ENCODE data around the gene PSORS1C2. TPM values are rescaled to one million over a fixed set of nuclear protein-coding genes. Genes with fewer than 3 reads are reported as not detected.
A peak's percentile ranks its signal among the peaks of the same experiment; 100 is the strongest.

The PSORS1C2 gene
- total RNA-seq, 2 donors from 2014 or later = not detected

DNA sequence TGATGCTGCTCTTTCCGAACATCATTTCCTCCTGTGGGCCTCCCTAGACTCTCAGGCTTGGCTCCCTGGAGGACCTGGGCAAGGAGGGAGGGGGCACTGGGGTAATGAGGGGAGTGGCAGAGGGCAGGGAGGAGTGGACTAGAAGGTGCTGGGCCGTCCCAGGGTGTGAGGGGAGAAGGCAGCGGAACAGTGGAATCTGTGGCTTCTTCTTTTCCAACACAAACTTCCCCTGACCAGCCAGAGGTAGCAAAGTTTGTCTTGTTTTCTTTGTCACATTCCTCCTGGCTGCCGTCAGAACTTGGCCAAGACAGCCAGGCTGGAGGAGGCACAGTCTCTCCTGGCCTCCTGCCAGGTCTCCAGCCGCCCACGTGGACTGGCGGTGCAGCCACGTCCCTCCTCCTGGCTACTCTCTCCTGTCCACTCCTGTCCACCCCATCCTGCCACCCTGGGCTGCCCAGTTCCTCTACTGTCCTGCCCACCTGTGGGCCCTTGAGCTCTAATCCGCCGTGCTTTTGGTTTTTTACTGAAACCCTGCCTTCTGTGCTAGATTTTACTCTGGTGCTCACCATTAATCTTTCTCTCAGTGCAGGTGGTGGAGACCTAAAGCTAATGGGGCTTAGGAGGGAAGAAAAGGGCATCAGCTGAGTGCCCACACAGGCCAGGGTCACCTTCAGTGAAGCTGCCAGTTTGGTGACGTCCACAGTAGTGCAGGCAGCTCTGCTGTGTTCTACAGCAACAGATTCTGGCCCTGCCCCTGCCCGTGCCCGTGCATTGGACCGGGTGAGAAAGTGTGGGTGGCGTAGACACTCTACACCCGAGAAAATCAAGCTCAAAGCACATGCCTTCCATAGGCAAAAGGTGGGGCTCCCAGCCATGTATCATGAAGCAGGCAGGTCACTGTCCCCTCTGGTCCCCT lies 15.8 kb downstream of the PSORS1C2 start:
- Histone ChIP-seq H3K36me3 (replicated peaks in 1 of 2; ENCODE audit: insufficient read depth in 1 of 2, low read depth in 2 of 2) (no peaks in the 10 kb centered on the region), H3K9me3 (no peaks in the 10 kb centered on the region), H3K27me3 (no peaks in the 10 kb centered on the region), H3K27ac (peak overlapping the region in 1 of 4 donors; percentile 81), H3K4me3 (no peak overlapping the region), H3K4me1 (peaks cover 39% of the 10 kb centered on the region)
- intact Hi-C loops (cut with DNase I) = no loop called here
- WGBS, 2 donors = 35 to 38% methylated on average over 16 of the region's 16 CpGs
- DNase-seq = peak; percentile 55 to 83 (median 75)
- no peak for TF ChIP-seq POLR2A (IDR thresholded peaks at IDR 0.05)
- TF ChIP-seq, protein P1, sequence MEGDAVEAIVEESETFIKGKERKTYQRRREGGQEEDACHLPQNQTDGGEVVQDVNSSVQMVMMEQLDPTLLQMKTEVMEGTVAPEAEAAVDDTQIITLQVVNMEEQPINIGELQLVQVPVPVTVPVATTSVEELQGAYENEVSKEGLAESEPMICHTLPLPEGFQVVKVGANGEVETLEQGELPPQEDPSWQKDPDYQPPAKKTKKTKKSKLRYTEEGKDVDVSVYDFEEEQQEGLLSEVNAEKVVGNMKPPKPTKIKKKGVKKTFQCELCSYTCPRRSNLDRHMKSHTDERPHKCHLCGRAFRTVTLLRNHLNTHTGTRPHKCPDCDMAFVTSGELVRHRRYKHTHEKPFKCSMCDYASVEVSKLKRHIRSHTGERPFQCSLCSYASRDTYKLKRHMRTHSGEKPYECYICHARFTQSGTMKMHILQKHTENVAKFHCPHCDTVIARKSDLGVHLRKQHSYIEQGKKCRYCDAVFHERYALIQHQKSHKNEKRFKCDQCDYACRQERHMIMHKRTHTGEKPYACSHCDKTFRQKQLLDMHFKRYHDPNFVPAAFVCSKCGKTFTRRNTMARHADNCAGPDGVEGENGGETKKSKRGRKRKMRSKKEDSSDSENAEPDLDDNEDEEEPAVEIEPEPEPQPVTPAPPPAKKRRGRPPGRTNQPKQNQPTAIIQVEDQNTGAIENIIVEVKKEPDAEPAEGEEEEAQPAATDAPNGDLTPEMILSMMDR (IDR thresholded peaks at IDR 0.05) = no peak
- ATAC-seq = peak; percentile 81

DNA sequence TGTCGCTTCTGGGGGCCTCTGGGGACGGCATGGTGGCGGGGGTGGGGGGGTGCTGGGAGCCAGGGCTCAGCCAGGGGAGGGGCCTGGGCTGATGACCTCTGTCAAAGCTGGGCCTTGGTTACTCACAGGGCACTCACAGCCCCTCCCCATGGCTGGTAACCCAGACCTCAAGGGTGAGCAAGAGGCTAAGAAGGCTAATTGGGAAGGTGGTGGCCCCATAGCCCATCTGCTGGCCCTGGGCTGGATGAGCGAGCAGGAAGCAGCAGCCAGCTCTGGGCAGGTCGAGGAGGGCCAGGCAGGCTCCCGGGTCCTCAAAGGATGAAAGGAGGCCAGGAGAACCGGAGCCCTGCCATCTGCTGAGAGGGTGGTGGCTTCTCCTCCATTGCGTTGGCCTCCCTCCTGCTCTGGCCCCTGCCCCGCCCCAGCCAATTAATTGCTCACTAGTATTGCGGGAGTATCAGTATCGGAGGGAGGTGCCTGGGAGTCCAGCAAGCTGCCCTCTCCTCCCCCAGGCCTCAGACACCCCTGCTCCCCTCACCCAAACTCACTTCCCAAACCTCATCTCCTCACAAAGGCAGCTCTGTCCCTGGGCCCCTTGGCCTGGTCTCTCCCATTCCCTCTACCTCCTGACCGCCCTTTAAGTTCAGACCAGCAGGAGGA lies 17.6 kb downstream of the PSORS1C2 start:
- H3K4me1 ChIP-seq = peaks cover 32% of the 10 kb centered on the region
- intact Hi-C loops (cut with DNase I) = no loop called here
- no peaks in the 10 kb centered on the region for H3K9me3 ChIP-seq
- DNase-seq (no peak), ATAC-seq (no peak)
- TF ChIP-seq, protein P1 (IDR thresholded peaks at IDR 0.05) = no peak
- TF ChIP-seq POLR2A (IDR thresholded peaks at IDR 0.05) = no peak
- H3K36me3 ChIP-seq (replicated peaks in 1 of 2; ENCODE audit: insufficient read depth in 1 of 2, low read depth in 2 of 2) = no peaks in the 10 kb centered on the region
- H3K27ac ChIP-seq = peak overlapping the region in 1 of 4 donors; percentile 9
- no peak overlapping the region for H3K4me3 ChIP-seq
- no peaks in the 10 kb centered on the region for H3K27me3 ChIP-seq
- 81 to 83% methylated on average over 9 to 10 of the region's 12 CpGs for WGBS, 2 donors

DNA sequence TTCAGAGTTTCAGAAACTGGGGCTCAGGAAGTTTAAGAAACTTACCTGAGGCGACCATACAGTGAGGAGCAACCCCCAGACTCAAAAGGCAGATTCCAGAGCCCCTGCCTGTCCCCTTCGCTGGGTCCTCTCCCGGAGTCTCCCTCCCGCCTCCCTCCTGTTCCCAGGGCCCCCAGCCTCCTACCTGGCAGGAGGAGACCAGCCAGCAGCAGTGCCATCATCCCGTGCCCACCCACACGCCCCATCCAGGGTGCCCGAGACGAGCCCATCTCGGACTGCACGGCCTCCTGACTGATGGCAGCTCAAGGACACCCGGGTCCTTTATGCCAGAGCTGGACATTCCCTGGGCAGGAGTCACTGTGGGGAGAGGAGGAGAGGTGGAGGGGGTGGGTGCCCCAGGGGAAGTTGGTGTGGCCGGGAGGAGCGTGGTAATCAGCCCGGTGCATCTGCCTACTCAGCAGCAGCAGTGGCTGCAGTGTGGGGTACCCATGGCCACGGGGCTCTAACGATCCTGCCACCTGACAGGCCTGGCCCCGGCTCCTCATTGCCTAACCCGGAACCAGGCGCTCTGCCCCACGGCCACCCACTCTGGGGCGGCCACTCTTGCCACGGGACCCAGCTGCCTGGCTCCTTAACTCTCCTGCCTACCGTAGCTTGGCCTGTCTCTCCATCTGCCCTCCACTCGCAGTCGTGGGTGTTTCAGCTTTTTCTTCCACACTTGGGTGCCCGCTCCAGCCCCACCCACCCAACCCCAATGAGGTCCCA lies 18.5 kb downstream of the PSORS1C2 start, which contains the start of gene CDSN:
Gene CDSN (minus strand): TSS at position 296 of the 765 bp plus-strand sequence. CDS start 27 bp downstream, at position 269.
- no peaks in the 10 kb centered on the region for H3K27me3 ChIP-seq
- H3K9me3 ChIP-seq = no peaks in the 10 kb centered on the region
- DNase-seq (no peak), ATAC-seq (no peak)
- TF ChIP-seq, protein P1 (IDR thresholded peaks at IDR 0.05) = no peak
- no peak for TF ChIP-seq POLR2A (IDR thresholded peaks at IDR 0.05)
- intact Hi-C loops (cut with DNase I) = no loop called here
- H3K27ac ChIP-seq = no peak within 1 kb of the TSS
- no peak within 1 kb of the TSS for H3K4me3 ChIP-seq
- WGBS, 2 donors = 69 to 82% methylated on average over 10 to 24 of the region's 26 CpGs
- H3K4me1 ChIP-seq = peaks cover 23% of the 10 kb centered on the region
- H3K36me3 ChIP-seq (replicated peaks in 1 of 2; ENCODE audit: insufficient read depth in 1 of 2, low read depth in 2 of 2) = no peaks in the 10 kb centered on the region

DNA sequence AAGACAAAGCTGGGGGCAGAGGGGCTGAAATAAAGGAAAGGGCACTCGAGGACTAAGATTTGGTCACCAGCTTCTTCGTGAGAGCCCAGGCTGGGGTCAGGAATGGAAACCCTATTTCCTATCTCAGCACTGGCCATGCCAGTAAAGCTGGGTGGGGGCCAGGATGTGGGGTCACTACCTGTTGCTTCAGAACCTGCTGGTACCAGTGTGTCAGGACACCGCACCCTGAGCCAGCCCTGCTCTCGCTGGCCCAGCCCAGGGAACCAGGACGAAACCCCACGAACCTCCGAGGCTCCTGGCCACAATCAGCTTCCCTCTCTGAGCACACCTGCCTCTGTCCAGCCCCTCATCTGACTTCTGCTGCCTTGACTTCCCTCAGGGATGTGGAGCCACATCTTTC lies 20.7 kb downstream of the PSORS1C2 start:
- ATAC-seq (no peak), DNase-seq (no peak)
- Histone ChIP-seq H3K36me3 (replicated peaks in 1 of 2; ENCODE audit: insufficient read depth in 1 of 2, low read depth in 2 of 2) (no peaks in the 10 kb centered on the region), H3K27ac (no peak overlapping the region), H3K27me3 (no peaks in the 10 kb centered on the region), H3K4me3 (no peak overlapping the region), H3K9me3 (no peaks in the 10 kb centered on the region), H3K4me1 (peaks cover 20% of the 10 kb centered on the region)
- 59 to 66% methylated on average over 7 of the region's 7 CpGs for WGBS, 2 donors
- intact Hi-C loops (cut with DNase I) = no loop called here
- TF ChIP-seq POLR2A (IDR thresholded peaks at IDR 0.05) = no peak
- TF ChIP-seq, protein P1 (IDR thresholded peaks at IDR 0.05) = no peak

Measured in body of pancreas (tissue), 4 donors.